Suppressor macrophage treated with lipopolysaccharide for 4 hours (primary cell): ENCODE results near the gene PPFIA1.

ENCODE experiments used
- DNase-seq: peaks from one replicate; pipeline ENCODE4 v3.0.0-alpha.2; 2020

PPFIA1 gene

GRCh38 chr11:70419307-70420007 is 149.0 kb downstream of the PPFIA1 start:
- DNase-seq, result no peak

GRCh38 chr11:70420008-70420464 is 149.5 kb downstream of the PPFIA1 start:
- no peak for DNase-seq

- no peak for DNase-seq
Observed at GRCh38 chr11:70420496-70420895, 150.0 kb downstream of the PPFIA1 start.

GRCh38 chr11:70421123-70421522 is 150.6 kb downstream of the PPFIA1 start:
- DNase-seq, result peak; percentile 19

DNA sequence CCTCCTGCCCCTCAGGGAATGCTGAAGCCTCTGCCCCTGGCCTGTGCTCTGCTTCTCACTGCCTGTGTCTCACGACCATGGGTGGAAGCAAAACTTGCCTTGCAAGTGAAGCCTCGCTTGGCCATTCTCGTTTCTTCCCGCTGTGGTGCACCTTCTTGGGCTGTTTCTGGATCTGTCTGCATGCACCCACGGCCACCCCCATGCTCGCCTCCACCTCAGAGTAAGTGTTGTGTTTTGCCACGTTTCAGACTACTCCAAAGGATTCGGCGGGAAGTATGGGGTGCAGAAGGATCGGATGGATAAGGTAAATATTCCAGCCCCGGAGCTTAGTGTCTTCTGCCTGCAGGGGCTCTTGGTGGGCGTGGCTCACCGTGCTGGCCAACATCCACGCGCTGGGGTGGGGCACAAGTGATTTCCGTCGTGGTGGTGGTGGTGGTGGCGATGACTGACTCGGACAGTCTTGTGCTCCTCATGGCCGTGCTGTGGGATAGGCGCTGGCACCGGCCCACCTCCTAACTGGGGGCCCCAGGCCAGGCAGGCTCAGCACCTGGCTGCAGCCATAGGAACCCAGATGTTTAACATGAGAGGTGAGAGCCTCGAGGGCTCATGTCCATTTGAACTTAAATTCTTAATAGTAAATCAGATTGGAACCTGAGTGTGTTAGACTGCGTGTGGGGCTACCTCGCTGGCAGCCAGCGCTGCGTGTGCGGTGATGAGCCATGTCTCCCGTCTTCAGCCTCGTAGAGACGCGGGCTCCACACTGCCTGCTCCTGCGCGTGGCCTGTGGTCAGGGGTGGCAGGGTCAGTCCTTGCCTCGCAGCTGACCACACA is 152.4 kb downstream of the PPFIA1 start:
- no peak for DNase-seq

DNA sequence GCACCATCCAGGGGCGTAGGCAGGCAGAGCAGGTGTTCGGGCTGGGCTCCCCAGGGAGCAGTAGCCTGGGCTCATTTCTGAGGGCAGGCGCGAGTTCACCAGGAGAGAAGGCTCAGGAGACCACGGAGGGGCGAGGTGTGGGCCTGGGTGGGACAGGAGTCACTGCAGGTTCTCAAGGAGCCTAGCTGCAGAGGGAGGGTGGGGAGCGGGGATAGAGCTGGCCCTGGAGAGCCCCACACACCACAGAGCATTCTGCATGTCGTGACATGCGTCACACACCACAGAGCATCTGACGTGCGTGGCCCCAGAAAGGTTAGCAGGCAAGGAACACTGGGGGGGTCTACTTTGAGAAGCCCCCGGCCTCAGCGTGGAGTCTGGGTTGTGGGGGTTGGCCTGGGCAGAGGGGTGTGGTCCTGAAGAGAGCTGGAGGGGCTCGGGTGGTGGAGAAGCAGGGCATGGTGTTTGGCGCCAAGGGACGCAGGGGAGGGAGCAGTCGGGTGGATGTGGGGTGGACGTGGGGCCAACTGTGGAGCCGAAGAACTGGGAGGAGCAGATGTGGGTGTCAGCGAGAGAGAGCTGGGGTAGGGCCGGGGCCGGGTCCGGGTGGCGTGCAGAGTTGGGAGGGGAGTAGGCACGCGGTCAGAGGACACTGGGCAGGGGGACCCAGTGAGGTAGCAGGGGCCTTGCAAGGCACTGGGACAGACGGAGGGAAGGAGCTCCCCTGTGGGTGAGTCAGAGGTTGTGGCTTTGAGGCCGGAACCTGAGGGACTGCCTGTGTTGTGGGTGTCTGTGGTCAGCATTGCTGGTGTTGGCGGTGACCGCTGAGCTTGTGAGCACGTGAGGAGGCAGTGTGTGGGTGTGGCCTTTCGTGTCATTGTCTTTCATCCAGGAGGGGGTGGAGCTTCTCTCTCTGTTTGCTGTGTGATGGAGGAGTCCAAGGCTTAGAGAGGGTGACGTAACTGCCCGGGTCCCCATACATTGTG is 153.3 kb downstream of the PPFIA1 start:
- DNase-seq, result peak; percentile 86

- DNase-seq, result no peak
Observed at GRCh38 chr11:70424765-70425344, 154.4 kb downstream of the PPFIA1 start.

GRCh38 chr11:70427436-70427835 is 156.9 kb downstream of the PPFIA1 start:
- DNase-seq, result no peak

DNA sequence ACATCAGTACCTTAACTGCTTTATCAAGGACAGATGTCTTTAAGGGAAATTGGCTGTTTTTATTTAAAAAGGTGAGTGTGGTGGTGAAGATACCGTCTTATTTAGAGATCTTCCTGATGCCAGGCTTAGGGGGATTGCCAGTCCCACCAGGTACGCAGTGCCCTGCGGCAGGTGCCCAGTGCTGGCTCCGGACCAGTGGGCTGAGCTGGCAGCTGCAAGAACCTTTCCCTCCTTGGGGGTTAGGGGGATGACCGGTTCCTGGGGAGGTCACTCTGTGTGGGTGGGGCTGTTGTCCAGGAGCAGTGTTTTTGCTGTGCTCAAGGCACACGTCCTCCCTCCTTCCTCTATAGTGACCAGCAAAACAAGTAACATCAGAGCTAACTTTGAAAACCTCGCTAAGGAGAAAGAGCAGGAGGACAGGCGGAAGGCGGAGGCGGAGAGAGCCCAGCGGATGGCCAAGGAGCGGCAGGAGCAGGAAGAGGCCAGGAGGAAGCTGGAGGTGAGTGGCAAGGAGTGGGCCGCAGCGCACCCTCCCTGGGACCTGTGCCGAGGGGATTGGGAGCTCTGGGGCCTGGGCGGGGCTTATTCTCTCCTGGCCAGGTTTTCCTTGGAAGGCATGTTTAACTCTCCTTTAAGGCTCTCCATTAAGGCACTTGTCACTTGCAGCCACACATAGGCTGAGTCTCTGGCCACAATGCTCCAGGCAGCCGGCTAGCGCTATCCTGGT is 158.4 kb downstream of the PPFIA1 start:
- DNase-seq, result no peak

GRCh38 chr11:70429428-70429705 is 158.9 kb downstream of the PPFIA1 start:
- DNase-seq, result no peak

- DNase-seq, result no peak
Observed at GRCh38 chr11:70429724-70430521, 159.4 kb downstream of the PPFIA1 start.

DNA sequence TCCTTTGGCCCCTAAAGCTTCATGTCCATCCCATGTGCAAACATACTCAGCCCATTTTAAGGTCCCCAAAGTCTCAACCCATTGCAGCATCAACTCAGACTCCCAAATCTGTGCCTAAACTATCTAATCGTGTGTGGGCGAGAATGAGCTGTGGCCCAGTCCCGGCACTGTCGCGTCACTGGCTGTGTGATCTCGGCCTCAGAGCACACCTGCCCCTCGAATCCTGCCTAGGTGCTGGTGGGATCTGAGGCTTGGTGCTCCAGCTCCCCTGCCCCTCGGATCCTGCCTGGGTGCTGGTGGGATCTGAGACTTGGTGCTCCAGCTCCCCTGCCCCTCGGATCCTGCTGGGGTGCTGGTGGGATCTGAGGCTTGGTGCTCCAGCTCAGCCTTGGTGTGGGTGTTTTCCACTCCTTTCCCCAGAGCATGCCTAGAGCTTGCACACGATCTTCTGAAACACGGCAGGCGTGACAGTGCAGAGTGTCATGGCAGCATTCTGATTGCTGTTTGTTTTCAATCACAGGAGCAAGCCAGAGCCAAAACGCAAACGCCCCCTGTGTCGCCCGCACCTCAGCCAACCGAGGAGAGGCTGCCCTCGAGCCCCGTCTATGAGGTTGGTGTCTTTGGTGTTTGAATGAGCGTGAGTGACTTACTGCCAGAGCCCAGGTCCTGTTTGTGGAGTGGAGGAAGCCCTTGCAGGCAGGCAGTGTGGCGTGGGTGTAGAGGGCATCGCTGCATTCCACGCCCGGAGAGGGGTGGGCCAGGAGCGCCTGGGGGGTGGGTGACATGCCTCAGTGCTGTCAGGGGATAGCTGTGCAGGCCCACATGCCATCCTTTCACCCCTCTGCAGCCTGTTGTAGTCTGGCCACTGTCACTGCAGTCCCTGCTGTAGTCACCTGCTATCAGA is 160.4 kb downstream of the PPFIA1 start:
- DNase-seq, result no peak

GRCh38 chr11:70431611-70432010 is 161.1 kb downstream of the PPFIA1 start:
- no peak for DNase-seq

GRCh38 chr11:70432065-70432464 is 161.6 kb downstream of the PPFIA1 start:
- no peak for DNase-seq

- no peak for DNase-seq
Observed at GRCh38 chr11:70432580-70432979, 162.1 kb downstream of the PPFIA1 start.

GRCh38 chr11:70433038-70433437 is 162.5 kb downstream of the PPFIA1 start:
- no peak for DNase-seq

DNA sequence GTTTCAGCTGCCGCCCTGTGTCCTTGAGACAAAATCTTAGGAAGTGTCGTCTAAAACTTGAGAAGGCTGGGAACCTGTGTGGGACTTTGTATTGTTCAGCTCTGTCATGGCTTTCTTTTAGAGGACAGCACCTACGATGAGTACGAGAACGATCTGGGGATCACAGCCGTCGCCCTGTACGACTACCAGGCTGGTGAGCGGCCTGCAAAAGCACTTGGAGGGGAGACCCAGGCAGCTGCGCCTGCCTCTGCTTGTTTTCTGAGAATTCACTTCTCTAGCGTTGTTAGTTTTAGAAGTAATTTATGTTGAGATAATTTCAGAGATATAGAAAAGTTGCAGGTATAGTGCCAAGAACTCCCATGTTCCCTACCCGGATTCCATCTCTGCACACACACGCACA is 163.0 kb downstream of the PPFIA1 start:
- DNase-seq, result no peak
